Kidney (tissue), 14 donors: ENCODE results near the gene ZNF750. TPM values are rescaled to one million over a fixed set of nuclear protein-coding genes. Genes with fewer than 3 reads are reported as not detected.
A peak's percentile ranks its signal among the peaks of the same experiment; 100 is the strongest.

Source experiments
- DNase-seq, 5 donors: peaks; one replicate each; pipeline ENCODE4 v3.0.0-alpha.2; 2013 to 2020
- FAIRE-seq: peaks from 2 replicates; lab custom pipeline; 2012; peaks lifted over from hg19 to GRCh38; lab: Jason Lieb, UNC
- H3K27ac ChIP-seq, 2 donors: one replicate each; pipeline ENCODE4 v1.7.0; 2013; ENCODE audit warnings: low read depth in 2 of 2, low read length in 2 of 2, inconsistent platforms in 1 of 2
- H3K27me3 ChIP-seq: one replicate; pipeline ENCODE4 v1.7.1; 2013; ENCODE audit warnings: low read length, inconsistent platforms; ENCODE audit not compliant: control insufficient read depth, insufficient read depth
- H3K36me3 ChIP-seq, 3 donors: one replicate each; pipeline versions ENCODE4 v1.7.0 to v1.7.1; 2013; ENCODE audit warnings: low read length in 3 of 3, control low read depth in 1 of 3, inconsistent platforms in 1 of 3; ENCODE audit not compliant: insufficient read depth in 3 of 3, control insufficient read depth in 2 of 3
- H3K4me1 ChIP-seq, 3 donors: one replicate each; pipeline versions ENCODE4 v1.7.0 to v1.7.1; 2013; ENCODE audit warnings: low read length in 3 of 3, inconsistent platforms in 1 of 3, low read depth in 1 of 3; ENCODE audit not compliant: control insufficient read depth in 2 of 3, insufficient read depth in 2 of 3
- H3K4me3 ChIP-seq, 3 donors: one replicate each; pipeline versions ENCODE4 v1.7.0 to v1.8.1; 2013; ENCODE audit warnings: low read length in 3 of 3, control low read depth in 1 of 3, inconsistent platforms in 1 of 3
- H3K9ac ChIP-seq, 3 donors: one replicate each; pipeline versions ENCODE4 v1.7.0 to v1.7.1; 2013; ENCODE audit warnings: low read length in 3 of 3, control low read depth in 1 of 3, inconsistent platforms in 1 of 3
- H3K9me3 ChIP-seq, 3 donors: one replicate each; pipeline versions ENCODE4 v1.7.0 to v1.7.1; 2013; ENCODE audit warnings: low read length in 3 of 3, control low read depth in 1 of 3, inconsistent platforms in 1 of 3; ENCODE audit not compliant: control insufficient read depth in 2 of 3, insufficient read depth in 1 of 3
- intact Hi-C: fragments of 100-400 bp; cut with DNase I; formaldehyde crosslinking; loops from one replicate; pipeline ENCODE4 v1.11.1; 2022
- polyA plus RNA-seq: library from polyadenylated mRNA; stranded (reverse); fragments of 350-450 nt; fragmentation: Illumina TruSeq; extraction: RNeasy Lipid Tissue Mini Kit (QIAGEN cat#74804); gene quantifications from one replicate; pipeline ENCODE4 v1.2.3, GENCODE V29; 2014; ENCODE audit warnings: low read depth, low replicate concordance; ENCODE audit not compliant: insufficient read depth
- total RNA-seq: library from RNA; stranded (reverse); fragmentation: NEBNext Ultra II Directional; extraction: Animal tissue kit (Norgen Biotek cat#: 25700); gene quantifications from one replicate; pipeline ENCODE4 v1.2.1, GENCODE V29; 2021
- TF ChIP-seq, protein P1 (sequence below): IDR thresholded peaks from 3 replicates; pipeline ENCODE4 v1.5.1; 2012; ENCODE audit warnings: mild to moderate bottlenecking, moderate library complexity, borderline replicate concordance; ENCODE audit not compliant: insufficient read depth; ENCODE audit errors: extremely low read depth
- donor health status: control.
- donor health status: control.
- donor health status: control.
- donor health status: control.
- donor health status: control.
- donor health status: DM: yes; HTN: yes; CAD: no.
- donor health status: Normal renal cell carcinoma (clear cell type).

ZNF750 gene
- total and polyA plus RNA-seq, 2 donors from 2014 or later: 0.25 to 0.30 TPM

DNA sequence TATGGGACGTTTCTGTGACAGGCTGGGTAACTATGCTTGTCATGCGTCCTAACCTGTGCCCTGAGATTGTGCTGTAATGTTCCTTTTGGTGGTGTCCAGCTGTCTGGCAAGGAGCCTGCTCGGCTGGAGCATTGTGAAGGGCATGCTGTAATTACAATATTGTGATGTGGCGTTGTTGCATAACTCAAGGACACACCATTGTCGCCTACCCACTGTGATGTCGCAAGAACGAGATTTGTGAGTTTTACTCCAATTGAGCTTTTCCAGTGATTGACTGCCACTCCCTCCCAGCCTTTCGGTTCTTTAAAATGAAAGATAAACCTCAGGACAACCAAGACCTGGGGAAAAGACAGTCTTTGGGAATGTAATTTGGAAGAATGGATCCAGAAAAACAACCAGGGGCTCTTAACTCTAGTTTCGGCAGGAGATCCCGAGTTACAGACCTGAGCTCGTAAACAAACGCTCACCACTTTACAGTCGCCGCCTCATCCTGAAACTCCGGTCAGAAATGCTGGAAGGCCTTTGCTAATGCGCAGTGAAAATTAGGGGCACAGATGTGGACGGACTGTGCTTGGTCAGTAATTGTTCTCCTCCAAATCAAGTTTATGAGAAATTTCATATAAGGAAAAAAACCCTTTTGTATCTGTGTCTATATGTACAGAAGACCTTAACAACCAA, 1.3 kb downstream of the ZNF750 start:
- Histone ChIP-seq H3K27ac (peak overlapping the region; percentile 47 to 48), H3K9ac (peak overlapping the region in 1 of 3 donors; percentile 46)
- FAIRE-seq: no peak

DNA sequence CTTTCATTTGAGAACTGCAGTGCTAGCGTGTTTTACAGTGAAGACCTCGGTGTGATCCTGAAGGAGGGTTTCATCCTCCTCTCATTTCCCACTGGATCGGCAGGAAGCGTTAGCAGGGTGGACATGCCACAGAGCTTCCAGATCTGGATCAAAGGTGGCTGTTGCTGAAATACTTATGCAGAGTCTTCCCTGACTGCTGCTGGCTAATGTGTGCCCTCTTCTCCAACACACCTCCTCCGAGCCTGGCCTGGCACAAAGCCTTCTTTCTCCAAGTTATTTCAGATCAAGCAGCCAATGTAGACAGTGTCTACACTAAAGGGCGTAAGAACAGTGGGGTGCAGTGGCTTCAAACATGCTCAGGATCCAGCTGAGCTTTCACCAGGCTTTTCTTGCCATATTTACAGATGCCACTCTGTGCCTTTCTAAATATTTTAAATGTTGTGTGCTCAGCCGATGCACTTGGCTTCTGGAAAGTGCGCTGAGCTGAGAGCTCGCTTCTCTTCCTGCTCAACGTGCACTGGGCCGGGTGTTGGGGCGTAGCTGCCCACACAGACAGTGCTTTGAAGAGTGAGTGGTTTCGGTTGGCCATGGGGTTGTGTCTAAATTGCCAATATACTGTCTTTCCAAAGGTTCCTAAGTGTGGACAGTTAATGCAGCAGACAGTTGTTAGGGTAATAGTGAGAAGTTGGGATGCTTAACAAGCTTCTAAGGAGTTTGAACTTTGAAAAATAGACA, 2.1 kb downstream of the ZNF750 start:
- no peak overlapping the region for H3K9ac ChIP-seq
- peaks cover 0 to 17% (median 8%) of the 10 kb centered on the region in 3 donors for H3K4me1 ChIP-seq
- no peak for DNase-seq
- intact Hi-C loops: no loop called here
- H3K9me3 ChIP-seq: no peaks in the 10 kb centered on the region
- H3K27me3 ChIP-seq: no peaks in the 10 kb centered on the region
- peak overlapping the region in 1 of 3 donors; percentile 8 for H3K4me3 ChIP-seq
- TF ChIP-seq, protein P1, sequence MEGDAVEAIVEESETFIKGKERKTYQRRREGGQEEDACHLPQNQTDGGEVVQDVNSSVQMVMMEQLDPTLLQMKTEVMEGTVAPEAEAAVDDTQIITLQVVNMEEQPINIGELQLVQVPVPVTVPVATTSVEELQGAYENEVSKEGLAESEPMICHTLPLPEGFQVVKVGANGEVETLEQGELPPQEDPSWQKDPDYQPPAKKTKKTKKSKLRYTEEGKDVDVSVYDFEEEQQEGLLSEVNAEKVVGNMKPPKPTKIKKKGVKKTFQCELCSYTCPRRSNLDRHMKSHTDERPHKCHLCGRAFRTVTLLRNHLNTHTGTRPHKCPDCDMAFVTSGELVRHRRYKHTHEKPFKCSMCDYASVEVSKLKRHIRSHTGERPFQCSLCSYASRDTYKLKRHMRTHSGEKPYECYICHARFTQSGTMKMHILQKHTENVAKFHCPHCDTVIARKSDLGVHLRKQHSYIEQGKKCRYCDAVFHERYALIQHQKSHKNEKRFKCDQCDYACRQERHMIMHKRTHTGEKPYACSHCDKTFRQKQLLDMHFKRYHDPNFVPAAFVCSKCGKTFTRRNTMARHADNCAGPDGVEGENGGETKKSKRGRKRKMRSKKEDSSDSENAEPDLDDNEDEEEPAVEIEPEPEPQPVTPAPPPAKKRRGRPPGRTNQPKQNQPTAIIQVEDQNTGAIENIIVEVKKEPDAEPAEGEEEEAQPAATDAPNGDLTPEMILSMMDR: no peak
- H3K36me3 ChIP-seq: peaks cover 0 to 2% (median 0%) of the 10 kb centered on the region in 3 donors
- no peak for FAIRE-seq
- peak overlapping the region; percentile 48 to 70 for H3K27ac ChIP-seq

More for the DNA sequence above, 1.3 kb downstream of the ZNF750 start:
- TF ChIP-seq, protein P1: no peak
- H3K27me3 ChIP-seq: no peaks in the 10 kb centered on the region
- no peak for DNase-seq
- peaks cover 0 to under 1% (median 0%) of the 10 kb centered on the region in 3 donors for H3K36me3 ChIP-seq
- H3K4me1 ChIP-seq: peaks cover 0 to 17% (median 8%) of the 10 kb centered on the region in 3 donors
- H3K9me3 ChIP-seq: no peaks in the 10 kb centered on the region
- intact Hi-C loops: no loop called here
- H3K4me3 ChIP-seq: peak overlapping the region in 2 of 3 donors; percentile 23 to 38

DNA sequence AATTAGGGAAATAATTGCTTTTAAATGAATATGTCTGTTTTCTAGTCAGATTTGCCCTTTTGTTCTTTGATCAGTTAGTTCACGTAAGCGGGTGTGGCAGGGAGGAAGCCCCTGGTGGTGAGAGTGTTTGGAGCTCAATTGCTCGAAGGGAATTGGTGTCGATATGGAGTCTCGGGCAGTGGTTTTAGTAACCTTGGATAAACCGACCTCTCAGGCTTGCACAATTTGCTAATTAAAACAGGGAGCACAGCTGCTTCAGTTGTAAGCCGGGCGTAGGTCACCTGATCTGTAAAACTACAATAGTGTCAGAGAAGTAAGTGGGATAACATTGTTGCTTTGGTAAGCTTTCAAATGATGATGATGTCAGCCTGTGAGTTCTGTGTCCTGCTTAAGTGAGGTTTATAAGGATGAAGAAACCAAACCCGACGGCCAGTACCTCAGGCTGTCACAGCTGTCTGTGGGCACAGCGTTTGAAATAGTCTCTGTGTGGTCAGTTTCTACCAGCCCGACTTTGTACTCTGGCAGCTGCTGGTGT, 2.9 kb downstream of the ZNF750 start:
- Histone ChIP-seq H3K27ac (peak overlapping the region; percentile 48 to 70), H3K4me1 (peaks cover 0 to 17% (median 8%) of the 10 kb centered on the region in 3 donors), H3K9me3 (no peaks in the 10 kb centered on the region), H3K27me3 (no peaks in the 10 kb centered on the region), H3K36me3 (peaks cover 0 to 2% (median 0%) of the 10 kb centered on the region in 3 donors), H3K4me3 (peak overlapping the region in 1 of 3 donors; percentile 22), H3K9ac (no peak overlapping the region)
- intact Hi-C loops: no loop called here
- no peak for FAIRE-seq
- no peak for DNase-seq
- TF ChIP-seq, protein P1: no peak
